Esophagus muscularis mucosa (tissue), 4 donors: ENCODE measurements around the gene CTPS2.

Source experiments
- EP300 ChIP-seq: sonication (generic); formaldehyde crosslinking; IDR thresholded peaks from one replicate; pipeline ENCODE4 v1.6.1; 2017; ENCODE audit warnings: antibody characterized with exemption
- POLR2A ChIP-seq: fragments of 450-650 bp; IDR thresholded peaks from one replicate; pipeline ENCODE4 v1.6.1; 2017; ENCODE audit warnings: antibody characterized with exemption, moderate library complexity, mild to moderate bottlenecking, low read depth
- POLR2AphosphoS5 ChIP-seq, 2 donors: sonication (generic); formaldehyde crosslinking; IDR thresholded peaks; one replicate each; pipeline ENCODE4 v1.6.1; 2017; ENCODE audit warnings: antibody characterized with exemption in 2 of 2
- TF ChIP-seq, protein P1 (sequence below), 3 experiments: fragments of 200-600 bp in 2 of 3; fragments of 450-650 bp in 1 of 3; sonication (generic) in 2 of 3; IDR thresholded peaks; one replicate each; pipeline ENCODE4 v1.5.1; 2017 to 2019; ENCODE audit warnings: antibody characterized with exemption in 3 of 3, mild to moderate bottlenecking in 2 of 3, moderate library complexity in 1 of 3

DNA sequence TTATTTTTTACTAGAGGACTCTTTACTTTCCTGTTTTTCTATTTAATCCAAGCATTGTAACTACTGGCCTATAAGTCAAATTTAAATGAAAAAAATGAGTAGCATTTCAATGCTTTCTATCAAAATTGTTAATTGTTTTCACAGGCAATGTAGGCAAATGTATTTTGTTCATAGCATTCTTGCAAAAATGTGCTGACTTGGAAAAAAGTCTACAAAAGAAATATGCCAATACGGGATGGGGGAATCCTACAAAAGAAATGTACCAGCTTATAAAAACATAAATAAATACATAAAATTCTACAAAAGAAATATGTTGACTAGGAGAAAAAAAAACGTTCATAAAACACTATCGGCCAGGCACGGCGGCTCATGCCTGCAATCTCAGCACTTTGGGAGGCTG is 77.4 kb downstream of the CTPS2 start:
- TF ChIP-seq, protein P1, sequence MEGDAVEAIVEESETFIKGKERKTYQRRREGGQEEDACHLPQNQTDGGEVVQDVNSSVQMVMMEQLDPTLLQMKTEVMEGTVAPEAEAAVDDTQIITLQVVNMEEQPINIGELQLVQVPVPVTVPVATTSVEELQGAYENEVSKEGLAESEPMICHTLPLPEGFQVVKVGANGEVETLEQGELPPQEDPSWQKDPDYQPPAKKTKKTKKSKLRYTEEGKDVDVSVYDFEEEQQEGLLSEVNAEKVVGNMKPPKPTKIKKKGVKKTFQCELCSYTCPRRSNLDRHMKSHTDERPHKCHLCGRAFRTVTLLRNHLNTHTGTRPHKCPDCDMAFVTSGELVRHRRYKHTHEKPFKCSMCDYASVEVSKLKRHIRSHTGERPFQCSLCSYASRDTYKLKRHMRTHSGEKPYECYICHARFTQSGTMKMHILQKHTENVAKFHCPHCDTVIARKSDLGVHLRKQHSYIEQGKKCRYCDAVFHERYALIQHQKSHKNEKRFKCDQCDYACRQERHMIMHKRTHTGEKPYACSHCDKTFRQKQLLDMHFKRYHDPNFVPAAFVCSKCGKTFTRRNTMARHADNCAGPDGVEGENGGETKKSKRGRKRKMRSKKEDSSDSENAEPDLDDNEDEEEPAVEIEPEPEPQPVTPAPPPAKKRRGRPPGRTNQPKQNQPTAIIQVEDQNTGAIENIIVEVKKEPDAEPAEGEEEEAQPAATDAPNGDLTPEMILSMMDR (IDR thresholded peaks at IDR 0.05) = no peak
- TF ChIP-seq POLR2A (no peak), EP300 (no peak), POLR2AphosphoS5 (IDR thresholded peaks at IDR 0.05) (no peak)
